Upper lobe of left lung (tissue), 4 donors: ENCODE results near the gene TFPI2.

Experiments used
- EP300 ChIP-seq, 4 donors: sonication (generic); formaldehyde crosslinking; IDR thresholded peaks; one replicate each; pipeline ENCODE4 v1.5.1; 2017; ENCODE audit warnings: antibody characterized with exemption in 4 of 4, control low read depth in 2 of 4
- POLR2A ChIP-seq, 4 donors: fragments of 450-650 bp; IDR thresholded peaks; one replicate each; pipeline ENCODE4 v1.5.1; 2016 to 2017; ENCODE audit warnings: antibody characterized with exemption in 4 of 4, mild to moderate bottlenecking in 2 of 4
- POLR2AphosphoS5 ChIP-seq, 2 donors: sonication (generic); formaldehyde crosslinking; IDR thresholded peaks; one replicate each; pipeline ENCODE4 v1.5.1; 2017; ENCODE audit warnings: antibody characterized with exemption in 2 of 2
- TF ChIP-seq, protein P1 (sequence below), 6 experiments: fragments of 450-650 bp in 4 of 6; fragments of 200-600 bp in 2 of 6; sonication (generic) in 2 of 6; IDR thresholded peaks; one replicate each; pipeline ENCODE4 v1.5.1; 2016 to 2019; ENCODE audit warnings: antibody characterized with exemption in 6 of 6

DNA sequence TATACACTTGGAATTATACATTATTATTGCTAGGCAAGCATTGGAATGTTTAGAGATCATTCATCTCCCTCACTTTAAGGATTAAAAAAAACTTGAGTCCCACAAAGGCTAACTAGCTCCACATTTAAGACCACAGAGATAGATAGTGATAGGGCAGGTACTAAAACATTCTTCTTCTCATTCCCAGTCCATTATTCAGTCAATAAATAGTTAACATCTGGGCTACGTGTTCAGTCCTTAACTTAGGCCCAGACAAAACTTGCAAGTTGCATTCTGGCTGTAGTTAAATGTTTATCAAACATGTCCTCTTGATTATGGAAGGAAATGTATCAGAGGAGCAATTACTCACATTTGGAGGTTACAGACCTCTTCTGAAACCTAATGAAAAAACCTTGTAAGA is 33.4 kb upstream of the TFPI2 start:
- TF ChIP-seq EP300 (IDR thresholded peaks at IDR 0.05): no peak
- TF ChIP-seq, protein P1, sequence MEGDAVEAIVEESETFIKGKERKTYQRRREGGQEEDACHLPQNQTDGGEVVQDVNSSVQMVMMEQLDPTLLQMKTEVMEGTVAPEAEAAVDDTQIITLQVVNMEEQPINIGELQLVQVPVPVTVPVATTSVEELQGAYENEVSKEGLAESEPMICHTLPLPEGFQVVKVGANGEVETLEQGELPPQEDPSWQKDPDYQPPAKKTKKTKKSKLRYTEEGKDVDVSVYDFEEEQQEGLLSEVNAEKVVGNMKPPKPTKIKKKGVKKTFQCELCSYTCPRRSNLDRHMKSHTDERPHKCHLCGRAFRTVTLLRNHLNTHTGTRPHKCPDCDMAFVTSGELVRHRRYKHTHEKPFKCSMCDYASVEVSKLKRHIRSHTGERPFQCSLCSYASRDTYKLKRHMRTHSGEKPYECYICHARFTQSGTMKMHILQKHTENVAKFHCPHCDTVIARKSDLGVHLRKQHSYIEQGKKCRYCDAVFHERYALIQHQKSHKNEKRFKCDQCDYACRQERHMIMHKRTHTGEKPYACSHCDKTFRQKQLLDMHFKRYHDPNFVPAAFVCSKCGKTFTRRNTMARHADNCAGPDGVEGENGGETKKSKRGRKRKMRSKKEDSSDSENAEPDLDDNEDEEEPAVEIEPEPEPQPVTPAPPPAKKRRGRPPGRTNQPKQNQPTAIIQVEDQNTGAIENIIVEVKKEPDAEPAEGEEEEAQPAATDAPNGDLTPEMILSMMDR (IDR thresholded peaks at IDR 0.05): no peak
- TF ChIP-seq POLR2A (IDR thresholded peaks at IDR 0.05): no peak
- TF ChIP-seq POLR2AphosphoS5 (IDR thresholded peaks at IDR 0.05): no peak
